ENCODE results near the gene DIMT1. TPM values are rescaled to one million over a fixed set of nuclear protein-coding genes. Genes with fewer than 3 reads are reported as not detected.

DIMT1 gene
- total RNA-seq, 1 experiment from 2014 or later: 43.5 TPM

GRCh38 chr5:62369039-62369438 is 34.7 kb downstream of the DIMT1 start:
- Histone ChIP-seq H3K36me3 (ENCODE audit: control insufficient read depth in 1 of 2, insufficient read depth in 2 of 2, low read length in 2 of 2) (peaks cover 4 to 6% of the 10 kb centered on the region in 2 experiments; a peak in 3 of 4 replicates), H3K27me3 (ENCODE audit: insufficient read depth, low read length) (no peaks in the 10 kb centered on the region), H3K4me3 (replicated peaks in 1 of 2; ENCODE audit: low read depth in 1 of 2, low read length in 2 of 2) (no peak overlapping the region), H3K79me2 (ENCODE audit: insufficient read depth, low read length) (no peaks in the 10 kb centered on the region), H3K4me1 (ENCODE audit: control insufficient read depth in 1 of 2, insufficient read depth in 2 of 2, low read length in 2 of 2) (peaks cover 0 to 1% of the 10 kb centered on the region in 2 experiments; a peak in 1 of 4 replicates), H3K9me3 (ENCODE audit: control insufficient read depth in 1 of 2, insufficient read depth in 1 of 2, low read depth in 1 of 2, low read length in 2 of 2) (no peaks in the 10 kb centered on the region), H3K9me2 (ENCODE audit: insufficient read depth) (no peaks in the 10 kb centered on the region), H3K9ac (ENCODE audit: low read length) (no peak overlapping the region), H2AFZ (ENCODE audit: low read depth, low read length, poor library complexity, severe bottlenecking) (no peak overlapping the region), H3K4me2 (ENCODE audit: low read length) (no peak overlapping the region), H3K27ac (ENCODE audit: low read depth, low read length) (no peak overlapping the region), H4K20me1 (ENCODE audit: insufficient read depth) (no peaks in the 10 kb centered on the region)
- intact Hi-C loops (cut with micrococcal nuclease): no loop called here
- no peak for ATAC-seq
- TF ChIP-seq ATF3 (IDR thresholded peaks at IDR 0.05) (no peak), EGR1 (IDR thresholded peaks at IDR 0.05; ENCODE audit: low read depth) (no peak), RAD21 (IDR thresholded peaks at IDR 0.05; ENCODE audit: low read depth) (no peak), YY1 (IDR thresholded peaks at IDR 0.05; ENCODE audit: extremely low read depth, insufficient replicate concordance, low read depth, low read length) (no peak), SIN3A (IDR thresholded peaks at IDR 0.05; ENCODE audit: low read depth) (no peak), CTCF (IDR thresholded peaks at IDR 0.05 in 2 of 3, conservative IDR thresholded peaks at IDR 0.05 in 1 of 3; ENCODE audit: borderline replicate concordance in 1 of 3, insufficient read depth in 1 of 3, low read depth in 2 of 3, low read length in 2 of 3) (no peak), ZBTB33 (IDR thresholded peaks at IDR 0.05; ENCODE audit: extremely low read depth, insufficient replicate concordance, low read length) (no peak), POLR2AphosphoS5 (IDR thresholded peaks at IDR 0.05; ENCODE audit: low read depth, low read length) (no peak), ELF1 (IDR thresholded peaks at IDR 0.05; ENCODE audit: borderline replicate concordance, low read depth) (no peak), EZH2phosphoT487 (IDR thresholded peaks at IDR 0.05; ENCODE audit: borderline replicate concordance) (no peak), CBX3 (IDR thresholded peaks at IDR 0.05; ENCODE audit: low read depth) (no peak), SP1 (IDR thresholded peaks at IDR 0.05; ENCODE audit: low read depth) (no peak), REST (IDR thresholded peaks at IDR 0.05; ENCODE audit: low read depth) (no peak), ZNF274 (IDR thresholded peaks at IDR 0.05; ENCODE audit: low read depth, low read length) (no peak), JUND (IDR thresholded peaks at IDR 0.05) (no peak), FOSL1 (IDR thresholded peaks at IDR 0.05; ENCODE audit: low read depth) (no peak)
- CTCF ChIA-PET: no interaction called here
- no TSS peak for BruUV-seq (replicated peaks)
- RAD21 ChIA-PET (ENCODE audit: low non-redundant PET in 1 of 2, low total read pairs in 2 of 2, uncharacterized antibody in 2 of 2, unreplicated experiment in 2 of 2): no interaction called here
- DNase-seq (ENCODE audit: low read depth, low spot score): no peak
- POLR2A ChIA-PET: no interaction called here
